Panc1 (cell line): ENCODE results near the gene NLRP4.

Experiments used
- POLR2AphosphoS5 ChIP-seq: IDR thresholded peaks from 2 replicates; pipeline ENCODE4 v1.6.1; 2012; ENCODE audit warnings: mild to moderate bottlenecking, low read depth, low read length, moderate library complexity
- SIN3A ChIP-seq: IDR thresholded peaks from 2 replicates; pipeline ENCODE4 v1.6.1; 2012; ENCODE audit warnings: low read depth, mild to moderate bottlenecking, low read length, moderate library complexity, borderline replicate concordance; ENCODE audit not compliant: insufficient read depth
- TF ChIP-seq, protein P1 (sequence below): fragments of 450-650 bp; IDR thresholded peaks from 2 replicates; pipeline ENCODE4 v1.5.1; 2017; ENCODE audit warnings: mild to moderate bottlenecking
- TF ChIP-seq, protein P2 (sequence below), 2 experiments: IDR thresholded peaks; 2 replicates each; pipeline ENCODE4 v1.6.1; 2011 to 2012; ENCODE audit warnings: low read depth in 2 of 2, control low read depth in 1 of 2, low read length in 1 of 2, mild to moderate bottlenecking in 1 of 2, moderate library complexity in 1 of 2; ENCODE audit not compliant: insufficient read depth in 1 of 2

DNA sequence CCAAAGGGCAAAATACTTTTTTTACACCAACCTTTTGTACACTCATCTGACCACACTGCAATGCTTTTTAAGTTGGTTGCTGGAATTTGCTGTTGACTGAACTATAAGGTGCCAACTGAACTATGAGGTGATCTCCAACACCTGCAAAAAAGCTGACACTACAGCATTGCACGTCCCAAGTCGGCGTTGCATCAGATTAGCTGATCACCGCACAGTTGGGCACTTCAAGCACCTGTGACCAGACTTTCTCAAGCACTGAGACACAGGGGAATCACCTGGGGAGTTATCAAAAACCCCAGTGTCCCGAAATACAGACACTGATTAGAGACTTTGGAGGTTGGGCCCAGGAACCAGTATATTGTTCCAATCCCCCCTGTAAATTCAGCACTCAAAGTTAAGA is 5.7 kb upstream of the NLRP4 start:
- TF ChIP-seq, protein P1, sequence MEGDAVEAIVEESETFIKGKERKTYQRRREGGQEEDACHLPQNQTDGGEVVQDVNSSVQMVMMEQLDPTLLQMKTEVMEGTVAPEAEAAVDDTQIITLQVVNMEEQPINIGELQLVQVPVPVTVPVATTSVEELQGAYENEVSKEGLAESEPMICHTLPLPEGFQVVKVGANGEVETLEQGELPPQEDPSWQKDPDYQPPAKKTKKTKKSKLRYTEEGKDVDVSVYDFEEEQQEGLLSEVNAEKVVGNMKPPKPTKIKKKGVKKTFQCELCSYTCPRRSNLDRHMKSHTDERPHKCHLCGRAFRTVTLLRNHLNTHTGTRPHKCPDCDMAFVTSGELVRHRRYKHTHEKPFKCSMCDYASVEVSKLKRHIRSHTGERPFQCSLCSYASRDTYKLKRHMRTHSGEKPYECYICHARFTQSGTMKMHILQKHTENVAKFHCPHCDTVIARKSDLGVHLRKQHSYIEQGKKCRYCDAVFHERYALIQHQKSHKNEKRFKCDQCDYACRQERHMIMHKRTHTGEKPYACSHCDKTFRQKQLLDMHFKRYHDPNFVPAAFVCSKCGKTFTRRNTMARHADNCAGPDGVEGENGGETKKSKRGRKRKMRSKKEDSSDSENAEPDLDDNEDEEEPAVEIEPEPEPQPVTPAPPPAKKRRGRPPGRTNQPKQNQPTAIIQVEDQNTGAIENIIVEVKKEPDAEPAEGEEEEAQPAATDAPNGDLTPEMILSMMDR = no peak
- TF ChIP-seq, protein P2, sequence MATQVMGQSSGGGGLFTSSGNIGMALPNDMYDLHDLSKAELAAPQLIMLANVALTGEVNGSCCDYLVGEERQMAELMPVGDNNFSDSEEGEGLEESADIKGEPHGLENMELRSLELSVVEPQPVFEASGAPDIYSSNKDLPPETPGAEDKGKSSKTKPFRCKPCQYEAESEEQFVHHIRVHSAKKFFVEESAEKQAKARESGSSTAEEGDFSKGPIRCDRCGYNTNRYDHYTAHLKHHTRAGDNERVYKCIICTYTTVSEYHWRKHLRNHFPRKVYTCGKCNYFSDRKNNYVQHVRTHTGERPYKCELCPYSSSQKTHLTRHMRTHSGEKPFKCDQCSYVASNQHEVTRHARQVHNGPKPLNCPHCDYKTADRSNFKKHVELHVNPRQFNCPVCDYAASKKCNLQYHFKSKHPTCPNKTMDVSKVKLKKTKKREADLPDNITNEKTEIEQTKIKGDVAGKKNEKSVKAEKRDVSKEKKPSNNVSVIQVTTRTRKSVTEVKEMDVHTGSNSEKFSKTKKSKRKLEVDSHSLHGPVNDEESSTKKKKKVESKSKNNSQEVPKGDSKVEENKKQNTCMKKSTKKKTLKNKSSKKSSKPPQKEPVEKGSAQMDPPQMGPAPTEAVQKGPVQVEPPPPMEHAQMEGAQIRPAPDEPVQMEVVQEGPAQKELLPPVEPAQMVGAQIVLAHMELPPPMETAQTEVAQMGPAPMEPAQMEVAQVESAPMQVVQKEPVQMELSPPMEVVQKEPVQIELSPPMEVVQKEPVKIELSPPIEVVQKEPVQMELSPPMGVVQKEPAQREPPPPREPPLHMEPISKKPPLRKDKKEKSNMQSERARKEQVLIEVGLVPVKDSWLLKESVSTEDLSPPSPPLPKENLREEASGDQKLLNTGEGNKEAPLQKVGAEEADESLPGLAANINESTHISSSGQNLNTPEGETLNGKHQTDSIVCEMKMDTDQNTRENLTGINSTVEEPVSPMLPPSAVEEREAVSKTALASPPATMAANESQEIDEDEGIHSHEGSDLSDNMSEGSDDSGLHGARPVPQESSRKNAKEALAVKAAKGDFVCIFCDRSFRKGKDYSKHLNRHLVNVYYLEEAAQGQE (IDR thresholded peaks at IDR 0.05; ENCODE audit: insufficient read depth in 1 of 2, low read depth in 2 of 2, low read length in 1 of 2) = no peak
- TF ChIP-seq SIN3A = no peak
- TF ChIP-seq POLR2AphosphoS5 = no peak
